Heart left ventricle (tissue), 13 donors: Measurements from ENCODE around the gene PNPO.

Experiments used
- CTCF ChIP-seq, 12 donors: fragments of 200-600 bp; sonication (generic) in 4 of 12; IDR thresholded peaks; one replicate each; pipeline versions ENCODE4 v1.5.0 to v1.8.0; 2018 to 2022; ENCODE audit warnings: antibody characterized with exemption in 12 of 12, mild to moderate bottlenecking in 5 of 12
- POLR2A ChIP-seq, 2 donors: fragments of 450-650 bp; IDR thresholded peaks; one replicate each; pipeline ENCODE4 v1.6.1; 2017; ENCODE audit warnings: antibody characterized with exemption in 2 of 2, mild to moderate bottlenecking in 2 of 2, moderate library complexity in 2 of 2
- donor health status: ischemic (EF 13 %, LVEDD 7.1; RV severe dilation, severe dysfunction).
- donor health status: DM: no; HTN: yes; CAD: no.
- donor health status: DM: no; HTN: no; CAD: no.
- donor health status: ischemic (EF 25% LVEDD 6.9; RV normal size, moderate dysfunction).
- donor health status: ischemic (EF 25% LVEDD 5.7; RV mildly dilated, moderate dysfunction).
- donor health status: ischemic (EF 35%, LVEDD 5.7; RV mildly dilated, moderate dysfunction).
- donor health status: nonischemic (EF 11% LVEDD 7.7; RV severe dilation, severe dysfunction).
- donor health status: DM: yes; HTN: yes; CAD: no.
- donor health status: PGD.
- donor health status: ischemic (EF 29% LVEDD 5.4; RV normal size, mild dysfunction).
- donor health status: nonischemic (EF 23%, LVEDD 6.1; RV moderate dilation, normal function).

GRCh38 chr17:47897561-47897960, 43.8 kb upstream of the PNPO start:
- TF ChIP-seq POLR2A (IDR thresholded peaks at IDR 0.05) (no peak), CTCF (IDR thresholded peaks at IDR 0.05) (no peak)
